Body of pancreas (tissue), 4 donors: ENCODE data around the gene PRODH2. TPM values are rescaled to one million over a fixed set of nuclear protein-coding genes. Genes with fewer than 3 reads are reported as not detected.

Experiments
- ATAC-seq: fragments of 150-250 bp; one replicate; pipeline ENCODE4 v1.9.1; 2016
- DNase-seq, 4 donors: peaks; one replicate each; pipeline ENCODE4 v3.0.0-alpha.2; 2019
- H3K27ac ChIP-seq, 4 donors: fragments of 200-600 bp; sonication (generic); 1 replicate in 3 of 4; 2 replicates in 1 of 4; pipeline versions ENCODE4 v1.5.1 to v1.6.1; 2016 to 2019; ENCODE audit warnings: mild to moderate bottlenecking in 1 of 4, mixed read lengths in 1 of 4, moderate library complexity in 1 of 4
- H3K27me3 ChIP-seq, 2 donors: fragments of 200-600 bp; sonication (generic); one replicate each; pipeline ENCODE4 v1.6.0; 2016; ENCODE audit warnings: mild to moderate bottlenecking in 1 of 2
- H3K36me3 ChIP-seq, 2 donors: fragments of 200-600 bp; sonication (generic); replicated peaks in 1 of 2; 2 replicates each; pipeline ENCODE4 v1.5.1; 2016; ENCODE audit warnings: low read depth in 2 of 2; ENCODE audit not compliant: insufficient read depth in 1 of 2
- H3K4me1 ChIP-seq: fragments of 200-600 bp; sonication (generic); one replicate; pipeline ENCODE4 v1.6.0; 2016
- H3K4me3 ChIP-seq, 2 donors: fragments of 200-600 bp; sonication (generic); 1 replicate in 1 of 2; 2 replicates in 1 of 2; pipeline ENCODE4 v1.5.1; 2016 to 2019
- H3K9me3 ChIP-seq, 3 donors: fragments of 200-600 bp; sonication (generic); 1 replicate in 2 of 3; 2 replicates in 1 of 3; pipeline ENCODE4 v1.5.1; 2016
- CTCF ChIP-seq, 7 experiments: fragments of 450-650 bp in 4 of 7; fragments of 200-600 bp in 3 of 7; sonication (generic) in 3 of 7; IDR thresholded peaks; one replicate each; pipeline ENCODE4 v1.5.1; 2016 to 2019; ENCODE audit warnings: antibody characterized with exemption in 7 of 7
- POLR2A ChIP-seq, 3 donors: fragments of 450-650 bp; IDR thresholded peaks; one replicate each; pipeline ENCODE4 v1.6.1; 2016; ENCODE audit warnings: antibody characterized with exemption in 3 of 3, mild to moderate bottlenecking in 2 of 3
- WGBS, 2 donors: methylation state at CpG; one replicate each; pipeline ENCODE4 v1.1.5; 2017; 5-methylcytosine and 5-hydroxymethylcytosine counted together
- intact Hi-C: fragments of 100-400 bp; cut with DNase I; formaldehyde crosslinking; loops from one replicate; pipeline ENCODE4 v1.15.1; 2023
- total RNA-seq, 2 donors: library from RNA; depleted of rRNA; stranded (reverse); fragments of >200 nt; gene quantifications; one replicate each; pipeline ENCODE4 v1.1.0, GENCODE V29; 2016

PRODH2 gene
- total RNA-seq, 2 donors from 2014 or later, result 0.99 to 3.9 TPM

- no peak for ATAC-seq
- Histone ChIP-seq H3K4me3 (no peak overlapping the region), H3K27me3 (no peaks in the 10 kb centered on the region), H3K36me3 (no peaks in the 10 kb centered on the region), H3K9me3 (no peaks in the 10 kb centered on the region), H3K4me1 (no peaks in the 10 kb centered on the region), H3K27ac (no peak overlapping the region)
- no peak for TF ChIP-seq CTCF (IDR thresholded peaks at IDR 0.05)
- TF ChIP-seq POLR2A (IDR thresholded peaks at IDR 0.05), result no peak
- 63 to 69% methylated on average over 3 of the region's 3 CpGs for WGBS, 2 donors
- DNase-seq, result no peak
- intact Hi-C loops, result no loop called here
Observed at GRCh38 chr19:35818445-35818844, 5.8 kb upstream of the PRODH2 start.

- TF ChIP-seq CTCF (IDR thresholded peaks at IDR 0.05), result no peak
- TF ChIP-seq POLR2A (IDR thresholded peaks at IDR 0.05), result no peak
- WGBS, 2 donors, result 90 to 94% methylated on average over 9 of the region's 9 CpGs
- no peak overlapping the region for H3K4me3 ChIP-seq
- H3K36me3 ChIP-seq, result no peaks in the 10 kb centered on the region
- H3K27ac ChIP-seq, result no peak overlapping the region
- ATAC-seq (no peak), DNase-seq (no peak)
- intact Hi-C loops, result no loop called here
- no peaks in the 10 kb centered on the region for H3K27me3 ChIP-seq
- peaks cover 8% of the 10 kb centered on the region for H3K4me1 ChIP-seq
- no peaks in the 10 kb centered on the region for H3K9me3 ChIP-seq
Observed at GRCh38 chr19:35816846-35817245, 4.2 kb upstream of the PRODH2 start.

- H3K27me3 ChIP-seq, result no peaks in the 10 kb centered on the region
- ATAC-seq, result no peak
- TF ChIP-seq CTCF (IDR thresholded peaks at IDR 0.05) (no peak), POLR2A (IDR thresholded peaks at IDR 0.05) (no peak)
Observed at GRCh38 chr19:35816262-35816661, 3.6 kb upstream of the PRODH2 start.

GRCh38 chr19:35813043-35813890 lies 622 bp upstream of the PRODH2 start:
- intact Hi-C loops, result no loop called here
- Histone ChIP-seq H3K4me1 (peaks cover 8% of the 10 kb centered on the region), H3K27ac (no peak overlapping the region), H3K36me3 (no peaks in the 10 kb centered on the region), H3K9me3 (no peaks in the 10 kb centered on the region), H3K4me3 (no peak overlapping the region), H3K27me3 (no peaks in the 10 kb centered on the region)
- DNase-seq (no peak), ATAC-seq (no peak)
- no peak for TF ChIP-seq CTCF (IDR thresholded peaks at IDR 0.05)
- no peak for TF ChIP-seq POLR2A (IDR thresholded peaks at IDR 0.05)
- WGBS, 2 donors, result 53 to 61% methylated on average over 11 of the region's 11 CpGs

More at GRCh38 chr19:35816262-35816661, 3.6 kb upstream of the PRODH2 start:
- intact Hi-C loops, result no loop called here
- Histone ChIP-seq H3K36me3 (no peaks in the 10 kb centered on the region), H3K4me3 (no peak overlapping the region), H3K4me1 (peaks cover 8% of the 10 kb centered on the region), H3K27ac (no peak overlapping the region), H3K9me3 (no peaks in the 10 kb centered on the region)
- DNase-seq, result no peak
- WGBS, 2 donors, result 54 to 76% methylated on average over 6 of the region's 6 CpGs
